WTC11 (cell line): ENCODE data around the gene SULT1A2.
"Not testable (repeated sequence)": the region's sequence is repeated elsewhere in the genome, so short reads cannot be mapped to it uniquely, and the experiment has no call there.

ENCODE experiments used
- E2F4 ChIP-seq: sonication (generic); formaldehyde crosslinking; IDR thresholded peaks from 2 replicates; pipeline ENCODE4 v1.8.1; 2022; ENCODE audit warnings: low read depth, mild to moderate bottlenecking, moderate library complexity, missing genetic modification reagents, borderline replicate concordance
- ZNF281 ChIP-seq: sonication (generic); formaldehyde crosslinking; IDR thresholded peaks from 2 replicates; pipeline ENCODE4 v1.8.0; 2023; ENCODE audit warnings: mild to moderate bottlenecking, missing genetic modification reagents

- TF ChIP-seq E2F4, ZNF281 (CRISPR knock-in tag): not testable (repeated sequence)
Measured at GRCh38 chr16:28601589-28601988, 4.7 kb upstream of the SULT1A2 start.
